Activated CD4-positive, alpha-beta T cell treated with anti-CD3 and anti-CD28 coated beads, Interleukin-10, Interleukin-2, amounts not matched to agents 100 ng/mL and 50 ng/mL, durations not matched to agents 16 hours and 8 hours (primary cell): ENCODE data around the gene TSPAN18.

Source experiments
- DNase-seq: peaks from one replicate; pipeline ENCODE4 v3.0.0-alpha.2; 2020

Gene TSPAN18

GRCh38 chr11:44726283-44727113 lies at the start of gene TSPAN18:
TSS of gene TSPAN18 (plus strand) at chr11:44726962. CDS start at chr11:44906417, 179,455 bp downstream.
- peak; percentile 7 for DNase-seq

GRCh38 chr11:44680982-44681597 lies 45.7 kb upstream of the TSPAN18 start:
- peak; percentile 56 for DNase-seq

GRCh38 chr11:44681698-44682097 lies 45.1 kb upstream of the TSPAN18 start:
- no peak for DNase-seq

- no peak for DNase-seq
These were observed 41.9 kb upstream of the TSPAN18 start for GRCh38 chr11:44684859-44685281.

GRCh38 chr11:44687388-44687787 lies 39.4 kb upstream of the TSPAN18 start:
- DNase-seq = no peak

- no peak for DNase-seq
These were observed 37.5 kb upstream of the TSPAN18 start for GRCh38 chr11:44689265-44689664.

GRCh38 chr11:44690651-44691050 lies 36.1 kb upstream of the TSPAN18 start:
- no peak for DNase-seq

- DNase-seq = no peak
These were observed 34.3 kb upstream of the TSPAN18 start for GRCh38 chr11:44692460-44692859.

GRCh38 chr11:44693654-44694119 lies 33.1 kb upstream of the TSPAN18 start:
- DNase-seq = no peak

- DNase-seq = no peak
These were observed 32.3 kb upstream of the TSPAN18 start for GRCh38 chr11:44694443-44694842.

- no peak for DNase-seq
These were observed 31.5 kb upstream of the TSPAN18 start for GRCh38 chr11:44695169-44695833.

GRCh38 chr11:44698252-44698912 lies 28.4 kb upstream of the TSPAN18 start:
- DNase-seq = no peak

GRCh38 chr11:44699497-44700408 lies 27.0 kb upstream of the TSPAN18 start:
- DNase-seq = no peak

- DNase-seq = no peak
These were observed 25.5 kb upstream of the TSPAN18 start for GRCh38 chr11:44701276-44701675.

GRCh38 chr11:44702889-44703288 lies 23.9 kb upstream of the TSPAN18 start:
- no peak for DNase-seq

- no peak for DNase-seq
These were observed 19.7 kb upstream of the TSPAN18 start for GRCh38 chr11:44707094-44707493.

GRCh38 chr11:44708009-44708408 lies 18.8 kb upstream of the TSPAN18 start:
- no peak for DNase-seq

- DNase-seq = no peak
These were observed 18.1 kb upstream of the TSPAN18 start for GRCh38 chr11:44708523-44709280.

GRCh38 chr11:44709281-44709562 lies 17.5 kb upstream of the TSPAN18 start:
- DNase-seq = no peak

GRCh38 chr11:44709966-44710365 lies 16.8 kb upstream of the TSPAN18 start:
- no peak for DNase-seq

GRCh38 chr11:44711113-44711786 lies 15.5 kb upstream of the TSPAN18 start:
- DNase-seq = no peak
